Upper lobe of left lung (tissue), 6 donors: ENCODE data around the gene FRY. TPM values are rescaled to one million over a fixed set of nuclear protein-coding genes. Genes with fewer than 3 reads are reported as not detected.

Experiments
- ATAC-seq, 2 donors: fragments of 200-7000 bp; cut with Tn5 transposase; one replicate each; pipeline ENCODE4 v1.9.1; 2022; ENCODE audit warnings: mild to moderate bottlenecking in 2 of 2, moderate library complexity in 2 of 2; ENCODE audit not compliant: low FRiP score in 2 of 2
- DNase-seq, 2 donors: peaks; one replicate each; pipeline ENCODE4 v3.0.0-alpha.2; 2019 to 2020
- H3K27ac ChIP-seq, 4 donors: fragments of 200-600 bp; sonication (generic); one replicate each; pipeline ENCODE4 v1.5.1; 2016 to 2019
- H3K27me3 ChIP-seq, 4 donors: fragments of 200-600 bp; sonication (generic); one replicate each; pipeline ENCODE4 v1.5.1; 2017 to 2019
- H3K36me3 ChIP-seq, 4 donors: fragments of 200-600 bp; sonication (generic); one replicate each; pipeline ENCODE4 v1.5.1; 2016 to 2019
- H3K4me1 ChIP-seq, 4 donors: fragments of 200-600 bp; sonication (generic); one replicate each; pipeline ENCODE4 v1.5.1; 2018 to 2019
- H3K4me3 ChIP-seq, 4 donors: fragments of 200-600 bp; sonication (generic); one replicate each; pipeline ENCODE4 v1.5.1; 2017 to 2019; ENCODE audit warnings: mild to moderate bottlenecking in 2 of 4, moderate library complexity in 1 of 4
- H3K9me3 ChIP-seq, 4 donors: fragments of 200-600 bp; sonication (generic); one replicate each; pipeline ENCODE4 v1.5.1; 2018 to 2019
- CTCF ChIP-seq, 6 experiments: fragments of 450-650 bp in 4 of 6; fragments of 200-600 bp in 2 of 6; sonication (generic) in 2 of 6; IDR thresholded peaks; one replicate each; pipeline ENCODE4 v1.5.1; 2016 to 2019; ENCODE audit warnings: antibody characterized with exemption in 6 of 6
- EP300 ChIP-seq, 4 donors: sonication (generic); formaldehyde crosslinking; IDR thresholded peaks; one replicate each; pipeline ENCODE4 v1.5.1; 2017; ENCODE audit warnings: antibody characterized with exemption in 4 of 4, control low read depth in 2 of 4
- POLR2A ChIP-seq, 4 donors: fragments of 450-650 bp; IDR thresholded peaks; one replicate each; pipeline ENCODE4 v1.5.1; 2016 to 2017; ENCODE audit warnings: antibody characterized with exemption in 4 of 4, mild to moderate bottlenecking in 2 of 4
- POLR2AphosphoS5 ChIP-seq, 2 donors: sonication (generic); formaldehyde crosslinking; IDR thresholded peaks; one replicate each; pipeline ENCODE4 v1.5.1; 2017; ENCODE audit warnings: antibody characterized with exemption in 2 of 2
- WGBS, 2 donors: methylation state at CpG; one replicate each; pipeline ENCODE4 v1.1.5; 2017 to 2018; 5-methylcytosine and 5-hydroxymethylcytosine counted together
- total RNA-seq, 6 donors: library from RNA; depleted of rRNA in 4 of 6; stranded (reverse); fragments of >200 nt in 4 of 6; gene quantifications; one replicate each; pipeline versions ENCODE4 v1.1.0 to v1.2.1, GENCODE V29; 2016 to 2021
- donor health status: DM: no; HTN: no; CAD: no; lungs with moderate emphysema.
- donor health status: DM: no; HTN: yes; CAD: no; lungs with severe emphysema.

The FRY gene
- total RNA-seq, 6 donors from 2014 or later: 58.3 to 88.9 (median 65.8) TPM

GRCh38 chr13:32080328-32080744, 48.8 kb downstream of the FRY start:
- no peak for TF ChIP-seq POLR2A (IDR thresholded peaks at IDR 0.05)
- TF ChIP-seq EP300 (IDR thresholded peaks at IDR 0.05): no peak
- TF ChIP-seq POLR2AphosphoS5 (IDR thresholded peaks at IDR 0.05): no peak
- no peak for TF ChIP-seq CTCF (IDR thresholded peaks at IDR 0.05)
- peak in 1 of 2 donors; percentile 19 for ATAC-seq
- 60 to 80% methylated on average over 1 of the region's 1 CpG for WGBS, 2 donors
- H3K4me1 ChIP-seq: peaks cover 0 to 10% (median 0%) of the 10 kb centered on the region in 4 donors
- no peaks in the 10 kb centered on the region for H3K27me3 ChIP-seq
- no peak overlapping the region for H3K27ac ChIP-seq
- H3K4me3 ChIP-seq: no peak overlapping the region
- peaks cover 0 to 4% (median 0%) of the 10 kb centered on the region in 4 donors for H3K36me3 ChIP-seq
- no peak for DNase-seq
- H3K9me3 ChIP-seq: no peaks in the 10 kb centered on the region

- WGBS, 2 donors: 96 to 98% methylated on average over 2 of the region's 2 CpGs
- Histone ChIP-seq H3K4me3 (no peak overlapping the region), H3K9me3 (no peaks in the 10 kb centered on the region), H3K27ac (no peak overlapping the region), H3K4me1 (peaks cover 0 to 10% (median 0%) of the 10 kb centered on the region in 4 donors), H3K27me3 (no peaks in the 10 kb centered on the region), H3K36me3 (peaks cover 0 to 4% (median 0%) of the 10 kb centered on the region in 4 donors)
- DNase-seq (no peak), ATAC-seq (no peak)
- TF ChIP-seq POLR2A (IDR thresholded peaks at IDR 0.05) (no peak), CTCF (IDR thresholded peaks at IDR 0.05) (no peak), POLR2AphosphoS5 (IDR thresholded peaks at IDR 0.05) (no peak), EP300 (IDR thresholded peaks at IDR 0.05) (no peak)
Observed at GRCh38 chr13:32081591-32081990, 50.0 kb downstream of the FRY start.

GRCh38 chr13:32086366-32086765, 54.8 kb downstream of the FRY start:
- Histone ChIP-seq H3K36me3 (no peaks in the 10 kb centered on the region), H3K27me3 (no peaks in the 10 kb centered on the region), H3K9me3 (no peaks in the 10 kb centered on the region), H3K27ac (no peak overlapping the region), H3K4me1 (no peaks in the 10 kb centered on the region), H3K4me3 (no peak overlapping the region)
- WGBS, 2 donors: 70 to 82% methylated on average over 2 of the region's 2 CpGs
- TF ChIP-seq EP300 (IDR thresholded peaks at IDR 0.05) (no peak), POLR2A (IDR thresholded peaks at IDR 0.05) (no peak), POLR2AphosphoS5 (IDR thresholded peaks at IDR 0.05) (no peak), CTCF (IDR thresholded peaks at IDR 0.05) (no peak)
- DNase-seq (no peak), ATAC-seq (no peak)

- no peaks in the 10 kb centered on the region for H3K4me1 ChIP-seq
- ATAC-seq (no peak), DNase-seq (no peak)
- H3K27ac ChIP-seq: no peak overlapping the region
- no peaks in the 10 kb centered on the region for H3K36me3 ChIP-seq
- TF ChIP-seq POLR2A (IDR thresholded peaks at IDR 0.05) (no peak), POLR2AphosphoS5 (IDR thresholded peaks at IDR 0.05) (no peak), EP300 (IDR thresholded peaks at IDR 0.05) (no peak), CTCF (IDR thresholded peaks at IDR 0.05) (no peak)
- no peaks in the 10 kb centered on the region for H3K27me3 ChIP-seq
- H3K9me3 ChIP-seq: no peaks in the 10 kb centered on the region
- no peak overlapping the region for H3K4me3 ChIP-seq
- WGBS, 2 donors: 84 to 92% methylated on average over 4 of the region's 4 CpGs
Observed at GRCh38 chr13:32086791-32087441, 55.3 kb downstream of the FRY start.
